ENCODE data around the gene IRS1.

DNA sequence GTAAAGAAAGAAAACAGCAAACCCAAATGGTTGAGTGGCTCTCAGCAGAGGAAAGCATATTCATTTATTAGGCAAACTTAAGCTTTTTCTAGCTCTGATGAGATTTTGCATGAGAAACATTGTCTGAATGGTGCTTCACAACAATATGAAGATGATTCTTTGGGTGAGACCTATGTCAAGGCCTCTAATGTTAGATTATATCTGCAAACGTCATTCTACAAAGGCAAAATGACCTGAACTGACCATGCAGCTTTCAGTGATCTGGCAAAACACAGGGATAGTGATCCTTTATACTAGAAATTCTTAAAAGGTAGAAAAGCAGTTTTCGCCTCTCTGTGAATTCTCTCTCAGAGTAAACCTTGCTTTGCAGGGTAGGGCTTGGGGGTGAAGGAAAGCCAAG, 47.9 kb upstream of the IRS1 start:
- TF ChIP-seq, protein P1, sequence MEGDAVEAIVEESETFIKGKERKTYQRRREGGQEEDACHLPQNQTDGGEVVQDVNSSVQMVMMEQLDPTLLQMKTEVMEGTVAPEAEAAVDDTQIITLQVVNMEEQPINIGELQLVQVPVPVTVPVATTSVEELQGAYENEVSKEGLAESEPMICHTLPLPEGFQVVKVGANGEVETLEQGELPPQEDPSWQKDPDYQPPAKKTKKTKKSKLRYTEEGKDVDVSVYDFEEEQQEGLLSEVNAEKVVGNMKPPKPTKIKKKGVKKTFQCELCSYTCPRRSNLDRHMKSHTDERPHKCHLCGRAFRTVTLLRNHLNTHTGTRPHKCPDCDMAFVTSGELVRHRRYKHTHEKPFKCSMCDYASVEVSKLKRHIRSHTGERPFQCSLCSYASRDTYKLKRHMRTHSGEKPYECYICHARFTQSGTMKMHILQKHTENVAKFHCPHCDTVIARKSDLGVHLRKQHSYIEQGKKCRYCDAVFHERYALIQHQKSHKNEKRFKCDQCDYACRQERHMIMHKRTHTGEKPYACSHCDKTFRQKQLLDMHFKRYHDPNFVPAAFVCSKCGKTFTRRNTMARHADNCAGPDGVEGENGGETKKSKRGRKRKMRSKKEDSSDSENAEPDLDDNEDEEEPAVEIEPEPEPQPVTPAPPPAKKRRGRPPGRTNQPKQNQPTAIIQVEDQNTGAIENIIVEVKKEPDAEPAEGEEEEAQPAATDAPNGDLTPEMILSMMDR (IDR thresholded peaks at IDR 0.05), result no peak
- TF ChIP-seq POLR2A (IDR thresholded peaks at IDR 0.05) (no peak), EP300 (IDR thresholded peaks at IDR 0.05) (no peak)

Data from stomach (tissue), 4 donors.